Thyroid gland (tissue), 4 donors: ENCODE results near the gene DPP4. TPM values are rescaled to one million over a fixed set of nuclear protein-coding genes. Genes with fewer than 3 reads are reported as not detected.

Source experiments
- DNase-seq, 2 donors: peaks; one replicate each; pipeline ENCODE4 v3.0.0-alpha.2; 2019
- H3K27ac ChIP-seq, 3 donors: fragments of 200-600 bp; sonication (generic); 1 replicate in 2 of 3; 2 replicates in 1 of 3; pipeline ENCODE4 v1.5.1; 2016 to 2019; ENCODE audit warnings: mild to moderate bottlenecking in 1 of 3, moderate library complexity in 1 of 3
- H3K27me3 ChIP-seq: fragments of 200-600 bp; sonication (generic); one replicate; pipeline ENCODE4 v1.5.1; 2019
- H3K36me3 ChIP-seq, 2 donors: fragments of 200-600 bp; sonication (generic); one replicate each; pipeline ENCODE4 v1.5.1; 2016 to 2019
- H3K4me1 ChIP-seq, 2 donors: fragments of 200-600 bp; sonication (generic); one replicate each; pipeline ENCODE4 v1.5.1; 2017 to 2019
- H3K4me3 ChIP-seq, 3 donors: fragments of 200-600 bp; sonication (generic); replicated peaks in 1 of 3; 1 replicate in 2 of 3; 2 replicates in 1 of 3; pipeline ENCODE4 v1.5.1; 2016; ENCODE audit warnings: mild to moderate bottlenecking in 1 of 3
- H3K9me3 ChIP-seq: fragments of 200-600 bp; sonication (generic); one replicate; pipeline ENCODE4 v1.5.1; 2017
- POLR2A ChIP-seq, 2 donors: fragments of 450-650 bp; IDR thresholded peaks; one replicate each; pipeline ENCODE4 v1.6.1; 2017; ENCODE audit warnings: antibody characterized with exemption in 2 of 2, mild to moderate bottlenecking in 2 of 2, moderate library complexity in 1 of 2
- WGBS, 2 donors: methylation state at CpG; one replicate each; pipeline ENCODE4 v1.1.5; 2017; 5-methylcytosine and 5-hydroxymethylcytosine counted together
- intact Hi-C: fragments of 100-400 bp; cut with DNase I; formaldehyde crosslinking; loops from one replicate; pipeline ENCODE4 v1.15.1; 2023
- total RNA-seq, 4 donors: library from RNA; depleted of rRNA; stranded (reverse); fragments of >200 nt; gene quantifications; one replicate each; pipeline ENCODE4 v1.2.3, GENCODE V29; 2016
- TF ChIP-seq, protein P1 (sequence below), 6 experiments: fragments of 200-600 bp in 3 of 6; fragments of 450-650 bp in 3 of 6; sonication (generic) in 3 of 6; IDR thresholded peaks; one replicate each; pipeline ENCODE4 v1.5.1; 2016 to 2019; ENCODE audit warnings: antibody characterized with exemption in 6 of 6, mild to moderate bottlenecking in 2 of 6, inconsistent platforms in 1 of 6, moderate library complexity in 1 of 6

DPP4 gene
- total RNA-seq, 4 donors from 2014 or later = 3.0 to 12.7 (median 4.4) TPM

DNA sequence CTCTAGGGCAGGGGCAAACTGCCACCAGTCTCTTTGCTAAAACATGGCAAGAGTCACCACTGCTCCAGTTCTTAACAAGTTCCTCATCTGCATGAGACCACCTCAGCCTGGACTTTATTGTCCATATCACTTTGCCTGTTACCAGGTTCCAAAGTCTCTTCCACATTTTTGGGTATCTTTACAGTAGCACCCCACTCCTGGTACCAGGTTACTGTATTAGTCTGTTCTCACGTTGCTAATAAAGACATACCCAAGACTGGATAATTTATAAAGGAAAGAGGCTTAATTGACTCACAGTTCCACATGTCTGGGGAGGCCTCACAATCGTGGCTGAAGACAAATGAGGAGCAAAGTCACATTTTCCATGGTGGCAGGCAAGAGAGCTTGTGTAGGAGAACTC lies 5.5 kb upstream of the DPP4 start:
- TF ChIP-seq, protein P1, sequence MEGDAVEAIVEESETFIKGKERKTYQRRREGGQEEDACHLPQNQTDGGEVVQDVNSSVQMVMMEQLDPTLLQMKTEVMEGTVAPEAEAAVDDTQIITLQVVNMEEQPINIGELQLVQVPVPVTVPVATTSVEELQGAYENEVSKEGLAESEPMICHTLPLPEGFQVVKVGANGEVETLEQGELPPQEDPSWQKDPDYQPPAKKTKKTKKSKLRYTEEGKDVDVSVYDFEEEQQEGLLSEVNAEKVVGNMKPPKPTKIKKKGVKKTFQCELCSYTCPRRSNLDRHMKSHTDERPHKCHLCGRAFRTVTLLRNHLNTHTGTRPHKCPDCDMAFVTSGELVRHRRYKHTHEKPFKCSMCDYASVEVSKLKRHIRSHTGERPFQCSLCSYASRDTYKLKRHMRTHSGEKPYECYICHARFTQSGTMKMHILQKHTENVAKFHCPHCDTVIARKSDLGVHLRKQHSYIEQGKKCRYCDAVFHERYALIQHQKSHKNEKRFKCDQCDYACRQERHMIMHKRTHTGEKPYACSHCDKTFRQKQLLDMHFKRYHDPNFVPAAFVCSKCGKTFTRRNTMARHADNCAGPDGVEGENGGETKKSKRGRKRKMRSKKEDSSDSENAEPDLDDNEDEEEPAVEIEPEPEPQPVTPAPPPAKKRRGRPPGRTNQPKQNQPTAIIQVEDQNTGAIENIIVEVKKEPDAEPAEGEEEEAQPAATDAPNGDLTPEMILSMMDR (IDR thresholded peaks at IDR 0.05) = no peak
- no peak for TF ChIP-seq POLR2A (IDR thresholded peaks at IDR 0.05)
- 74 to 92% methylated on average over 2 of the region's 2 CpGs for WGBS, 2 donors
- no peak overlapping the region for H3K27ac ChIP-seq
- H3K4me3 ChIP-seq = no peak overlapping the region
- intact Hi-C loops = no loop called here
- no peak for DNase-seq
- peaks cover 0 to 1% of the 10 kb centered on the region in 2 donors for H3K4me1 ChIP-seq
- no peaks in the 10 kb centered on the region for H3K9me3 ChIP-seq
- no peaks in the 10 kb centered on the region for H3K36me3 ChIP-seq
- H3K27me3 ChIP-seq = no peaks in the 10 kb centered on the region

DNA sequence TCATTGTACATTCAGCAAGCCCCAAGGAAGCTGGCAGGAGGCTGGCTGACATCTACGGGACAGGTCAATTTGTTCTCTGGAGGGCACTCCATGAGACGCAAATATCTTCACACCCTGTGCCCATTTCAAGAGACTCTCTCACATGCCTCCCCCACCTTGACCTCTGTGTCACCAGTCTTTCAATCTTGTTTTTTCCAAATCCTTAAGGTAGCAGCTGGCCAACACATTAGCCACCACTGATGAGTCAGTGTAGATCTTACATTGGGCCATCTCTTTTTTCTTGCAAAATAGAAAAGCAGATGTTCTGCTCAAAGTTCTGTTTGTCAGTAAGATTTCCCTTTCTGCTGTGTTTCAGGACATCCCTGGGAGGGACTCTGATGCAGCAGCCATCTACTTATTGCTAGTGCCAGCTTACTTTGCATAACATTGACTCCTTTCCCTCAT lies 1.7 kb upstream of the DPP4 start:
- no peak for TF ChIP-seq POLR2A (IDR thresholded peaks at IDR 0.05)
- Histone ChIP-seq H3K36me3 (no peaks in the 10 kb centered on the region), H3K4me1 (peaks cover 8 to 11% of the 10 kb centered on the region in 2 donors), H3K9me3 (no peaks in the 10 kb centered on the region), H3K4me3 (no peak overlapping the region), H3K27ac (no peak overlapping the region), H3K27me3 (no peaks in the 10 kb centered on the region)
- intact Hi-C loops = no loop called here
- WGBS, 2 donors = 68 to 83% methylated on average over 2 of the region's 2 CpGs
- no peak for DNase-seq

DNA sequence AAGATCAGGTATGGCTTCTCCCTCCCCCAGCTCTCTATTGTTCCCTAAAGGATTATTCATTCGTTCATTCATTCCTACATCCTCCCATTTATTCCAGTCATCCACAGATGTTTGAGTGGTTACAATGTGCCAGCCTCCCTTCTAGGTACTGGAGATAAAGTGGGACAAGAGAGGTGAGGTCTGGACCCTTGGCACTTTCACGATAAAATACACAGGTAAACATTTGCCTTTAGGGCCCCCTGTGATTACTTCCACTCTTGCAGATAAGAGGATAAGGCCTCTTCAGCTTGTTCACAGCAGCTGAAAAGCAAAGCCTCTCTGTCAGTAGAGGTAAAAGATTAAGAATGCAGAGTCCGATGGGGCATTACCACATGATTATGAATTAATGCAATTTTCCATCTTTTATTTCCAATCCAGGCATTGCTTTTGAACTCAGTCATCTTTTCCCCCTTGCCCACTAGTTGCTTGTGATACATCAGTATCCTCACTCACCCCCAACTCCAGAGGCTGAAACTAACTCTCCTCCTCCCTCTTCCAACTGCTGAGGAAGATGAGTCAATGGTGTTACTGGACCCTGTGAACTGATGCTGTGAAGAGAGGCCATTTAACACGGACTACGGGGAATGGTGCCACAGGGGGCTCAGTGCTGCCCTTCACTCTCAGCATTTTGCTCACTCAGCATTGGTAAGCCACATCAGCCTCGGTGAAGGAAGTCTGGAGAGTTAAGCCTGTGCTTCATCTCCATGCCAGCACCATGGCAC lies 1.1 kb upstream of the DPP4 start:
- Histone ChIP-seq H3K27me3 (no peaks in the 10 kb centered on the region), H3K27ac (no peak overlapping the region), H3K9me3 (no peaks in the 10 kb centered on the region), H3K36me3 (no peaks in the 10 kb centered on the region), H3K4me3 (no peak overlapping the region), H3K4me1 (peaks cover 8 to 11% of the 10 kb centered on the region in 2 donors)
- DNase-seq = no peak
- intact Hi-C loops = no loop called here
- TF ChIP-seq, protein P1 (IDR thresholded peaks at IDR 0.05) = no peak
- TF ChIP-seq POLR2A (IDR thresholded peaks at IDR 0.05) = no peak
- 68 to 81% methylated on average over 6 of the region's 6 CpGs for WGBS, 2 donors

DNA sequence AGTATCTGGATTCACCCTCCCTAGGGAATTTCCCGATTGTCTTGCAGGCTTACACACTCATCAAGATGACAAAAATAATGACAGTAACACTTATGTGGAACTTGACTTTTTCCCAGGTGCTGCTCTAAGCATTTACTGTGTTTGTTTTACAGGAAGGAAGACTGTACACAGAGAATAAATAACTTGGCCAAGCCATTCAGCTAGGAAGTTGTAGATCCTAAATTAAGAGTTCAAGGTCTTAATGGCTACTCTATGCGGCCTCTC lies 549 bp upstream of the DPP4 start:
- TF ChIP-seq, protein P1 (IDR thresholded peaks at IDR 0.05) = no peak
- no peak for TF ChIP-seq POLR2A (IDR thresholded peaks at IDR 0.05)
- H3K9me3 ChIP-seq = no peaks in the 10 kb centered on the region
- DNase-seq = no peak
- no peaks in the 10 kb centered on the region for H3K36me3 ChIP-seq
- WGBS, 2 donors = 30 to 42% methylated on average over 2 of the region's 2 CpGs
- H3K27ac ChIP-seq = no peak overlapping the region
- peak overlapping the region in 1 of 3 donors; percentile 38 for H3K4me3 ChIP-seq
- H3K4me1 ChIP-seq = peaks cover 8 to 11% of the 10 kb centered on the region in 2 donors
- intact Hi-C loops = no loop called here
- no peaks in the 10 kb centered on the region for H3K27me3 ChIP-seq

DNA sequence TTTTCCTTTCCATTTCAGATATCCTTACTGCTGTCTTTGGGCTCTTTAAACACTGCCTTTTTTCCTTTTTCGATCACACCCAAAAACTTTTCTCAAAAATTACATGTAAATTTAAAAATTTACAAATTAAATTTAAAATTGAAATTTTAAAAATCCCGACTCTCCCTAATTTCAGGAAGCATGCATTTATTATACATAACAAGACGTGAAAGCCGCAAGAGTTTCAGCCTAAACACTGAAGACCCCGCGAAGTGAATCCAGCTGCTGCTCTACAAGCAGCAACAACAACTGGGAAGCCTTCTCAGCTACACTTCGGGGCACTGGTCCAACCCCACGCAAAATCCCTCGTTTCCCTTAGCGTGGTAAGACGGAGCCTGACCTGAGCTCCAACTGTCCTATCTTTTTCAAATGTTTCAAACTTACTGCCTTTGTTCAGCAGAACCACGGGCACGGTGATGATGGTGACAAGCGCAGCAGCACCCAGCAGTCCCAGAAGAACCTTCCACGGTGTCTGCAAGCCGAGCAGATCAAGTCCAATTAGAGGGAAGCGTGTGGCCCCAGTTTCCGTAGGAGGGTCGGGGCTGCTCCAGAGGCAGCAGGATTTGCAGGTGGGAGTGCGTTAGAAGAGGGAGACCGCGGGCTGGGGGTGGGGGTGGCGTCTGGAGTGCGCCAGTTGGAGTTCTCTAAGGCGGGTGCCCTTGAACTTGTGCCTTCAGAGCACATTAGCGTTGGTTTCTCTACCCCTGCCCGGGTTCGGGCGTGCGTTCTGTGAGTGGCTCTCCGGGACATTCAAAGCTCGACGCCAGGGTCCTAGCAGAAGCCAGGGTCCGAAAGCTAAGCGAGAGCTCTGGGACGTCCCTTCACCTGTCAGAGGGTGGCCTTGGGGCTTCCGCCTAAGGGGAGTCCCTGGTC lies 783 bp downstream of the DPP4 start:
- WGBS, 2 donors = 27 to 31% methylated on average over 25 to 30 of the region's 37 CpGs
- peak overlapping the region in 2 of 3 donors; percentile 24 to 38 for H3K4me3 ChIP-seq
- H3K27ac ChIP-seq = no peak overlapping the region
- intact Hi-C loops = no loop called here
- TF ChIP-seq, protein P1 (IDR thresholded peaks at IDR 0.05) = no peak
- H3K9me3 ChIP-seq = no peaks in the 10 kb centered on the region
- no peaks in the 10 kb centered on the region for H3K27me3 ChIP-seq
- peaks cover 8 to 11% of the 10 kb centered on the region in 2 donors for H3K4me1 ChIP-seq
- no peak for DNase-seq
- no peaks in the 10 kb centered on the region for H3K36me3 ChIP-seq
